ENCODE data around the gene SUSD5. TPM values are rescaled to one million over a fixed set of nuclear protein-coding genes. Genes with fewer than 3 reads are reported as not detected.
A peak's percentile ranks its signal among the peaks of the same experiment; 100 is the strongest.

The SUSD5 gene
- total RNA-seq, 1 donor from 2014 or later, result 3.1 TPM

DNA sequence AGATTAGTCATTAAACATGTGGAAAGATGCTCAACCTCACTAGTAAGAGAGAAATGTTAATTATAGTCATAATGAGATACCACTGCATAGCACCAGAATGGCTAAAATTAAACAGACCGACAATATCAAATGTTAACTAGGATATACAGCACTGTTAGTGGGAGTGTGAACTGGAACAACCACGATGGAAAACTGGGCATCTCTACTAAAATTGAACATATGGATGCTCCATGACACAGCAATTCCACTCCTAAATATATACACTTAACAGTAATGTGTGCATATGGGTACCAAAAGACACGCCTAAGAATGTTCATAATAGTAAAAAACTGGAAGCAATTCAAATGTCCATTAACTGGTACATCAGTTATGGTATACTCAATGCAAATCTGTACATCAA lies 63.3 kb downstream of the SUSD5 start:
- Histone ChIP-seq H3F3A (ENCODE audit: low read depth) (no peaks in the 10 kb centered on the region), H3K9me3 (ENCODE audit: low read depth) (no peaks in the 10 kb centered on the region), H4K20me1 (ENCODE audit: low read depth) (no peaks in the 10 kb centered on the region), H3K27ac (no peak overlapping the region), H3K36me3 (no peaks in the 10 kb centered on the region), H3K4me2 (no peak overlapping the region), H3K9ac (no peak overlapping the region), H2AFZ (replicated peaks) (no peak overlapping the region), H3K79me2 (ENCODE audit: low read depth) (no peaks in the 10 kb centered on the region), H3K4me3 (no peak overlapping the region), H3K27me3 (no peaks in the 10 kb centered on the region), H3K4me1 (no peaks in the 10 kb centered on the region)
- TF ChIP-seq EZH2 (IDR thresholded peaks at IDR 0.05) (no peak), EZH2phosphoT487 (IDR thresholded peaks at IDR 0.05) (no peak)
- TF ChIP-seq, protein P1, sequence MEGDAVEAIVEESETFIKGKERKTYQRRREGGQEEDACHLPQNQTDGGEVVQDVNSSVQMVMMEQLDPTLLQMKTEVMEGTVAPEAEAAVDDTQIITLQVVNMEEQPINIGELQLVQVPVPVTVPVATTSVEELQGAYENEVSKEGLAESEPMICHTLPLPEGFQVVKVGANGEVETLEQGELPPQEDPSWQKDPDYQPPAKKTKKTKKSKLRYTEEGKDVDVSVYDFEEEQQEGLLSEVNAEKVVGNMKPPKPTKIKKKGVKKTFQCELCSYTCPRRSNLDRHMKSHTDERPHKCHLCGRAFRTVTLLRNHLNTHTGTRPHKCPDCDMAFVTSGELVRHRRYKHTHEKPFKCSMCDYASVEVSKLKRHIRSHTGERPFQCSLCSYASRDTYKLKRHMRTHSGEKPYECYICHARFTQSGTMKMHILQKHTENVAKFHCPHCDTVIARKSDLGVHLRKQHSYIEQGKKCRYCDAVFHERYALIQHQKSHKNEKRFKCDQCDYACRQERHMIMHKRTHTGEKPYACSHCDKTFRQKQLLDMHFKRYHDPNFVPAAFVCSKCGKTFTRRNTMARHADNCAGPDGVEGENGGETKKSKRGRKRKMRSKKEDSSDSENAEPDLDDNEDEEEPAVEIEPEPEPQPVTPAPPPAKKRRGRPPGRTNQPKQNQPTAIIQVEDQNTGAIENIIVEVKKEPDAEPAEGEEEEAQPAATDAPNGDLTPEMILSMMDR (IDR thresholded peaks at IDR 0.05), result no peak
- DNase-seq (ENCODE audit: low spot score), result no peak
- H3K36me3 Mint-ChIP-seq, result no peaks in the 10 kb centered on the region
- no peak overlapping the region for H3K27ac Mint-ChIP-seq
- no peak overlapping the region for H3K4me3 Mint-ChIP-seq
- H3K27me3 Mint-ChIP-seq (ENCODE audit: insufficient read depth, low read depth), result peaks cover 5% of the 10 kb centered on the region
- H3K9me3 Mint-ChIP-seq, result no peaks in the 10 kb centered on the region
- no peaks in the 10 kb centered on the region for H3K4me1 Mint-ChIP-seq

DNA sequence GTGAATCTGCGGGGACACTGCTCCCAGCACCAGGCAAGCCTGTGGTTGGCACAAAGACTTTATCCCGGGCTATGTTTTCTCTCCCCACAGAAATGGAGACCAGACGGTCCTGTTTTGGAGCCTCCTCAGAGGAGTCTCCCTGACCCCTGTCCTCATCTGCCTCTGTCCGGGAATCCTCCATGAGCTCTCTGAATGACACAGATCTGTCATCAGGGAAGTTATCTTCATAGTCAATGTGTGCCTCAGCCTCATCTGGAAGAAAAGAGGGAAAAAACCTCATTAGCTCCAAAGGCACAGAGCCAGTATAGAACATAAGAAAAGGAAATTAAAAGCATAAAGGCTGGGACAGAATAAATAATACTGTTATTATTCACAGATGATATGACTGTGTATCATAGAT lies 64.8 kb downstream of the SUSD5 start:
- Mint-ChIP-seq H3K4me1 (no peaks in the 10 kb centered on the region), H3K27me3 (ENCODE audit: insufficient read depth, low read depth) (peaks cover 6% of the 10 kb centered on the region), H3K36me3 (no peaks in the 10 kb centered on the region), H3K27ac (peak overlapping the region; percentile 44), H3K9me3 (no peaks in the 10 kb centered on the region), H3K4me3 (no peak overlapping the region)
- H3F3A ChIP-seq (ENCODE audit: low read depth), result no peaks in the 10 kb centered on the region
- no peaks in the 10 kb centered on the region for H3K9me3 ChIP-seq (ENCODE audit: low read depth)
- no peaks in the 10 kb centered on the region for H3K36me3 ChIP-seq
- H3K9ac ChIP-seq, result no peak overlapping the region
- no peaks in the 10 kb centered on the region for H3K4me1 ChIP-seq
- DNase-seq (ENCODE audit: low spot score), result no peak
- no peaks in the 10 kb centered on the region for H3K79me2 ChIP-seq (ENCODE audit: low read depth)
- no peak overlapping the region for H3K4me2 ChIP-seq
- no peaks in the 10 kb centered on the region for H3K27me3 ChIP-seq
- H3K4me3 ChIP-seq, result no peak overlapping the region
- H3K27ac ChIP-seq, result no peak overlapping the region
- H2AFZ ChIP-seq (replicated peaks), result no peak overlapping the region
- TF ChIP-seq, protein P1 (IDR thresholded peaks at IDR 0.05), result no peak
- no peaks in the 10 kb centered on the region for H4K20me1 ChIP-seq (ENCODE audit: low read depth)

DNA sequence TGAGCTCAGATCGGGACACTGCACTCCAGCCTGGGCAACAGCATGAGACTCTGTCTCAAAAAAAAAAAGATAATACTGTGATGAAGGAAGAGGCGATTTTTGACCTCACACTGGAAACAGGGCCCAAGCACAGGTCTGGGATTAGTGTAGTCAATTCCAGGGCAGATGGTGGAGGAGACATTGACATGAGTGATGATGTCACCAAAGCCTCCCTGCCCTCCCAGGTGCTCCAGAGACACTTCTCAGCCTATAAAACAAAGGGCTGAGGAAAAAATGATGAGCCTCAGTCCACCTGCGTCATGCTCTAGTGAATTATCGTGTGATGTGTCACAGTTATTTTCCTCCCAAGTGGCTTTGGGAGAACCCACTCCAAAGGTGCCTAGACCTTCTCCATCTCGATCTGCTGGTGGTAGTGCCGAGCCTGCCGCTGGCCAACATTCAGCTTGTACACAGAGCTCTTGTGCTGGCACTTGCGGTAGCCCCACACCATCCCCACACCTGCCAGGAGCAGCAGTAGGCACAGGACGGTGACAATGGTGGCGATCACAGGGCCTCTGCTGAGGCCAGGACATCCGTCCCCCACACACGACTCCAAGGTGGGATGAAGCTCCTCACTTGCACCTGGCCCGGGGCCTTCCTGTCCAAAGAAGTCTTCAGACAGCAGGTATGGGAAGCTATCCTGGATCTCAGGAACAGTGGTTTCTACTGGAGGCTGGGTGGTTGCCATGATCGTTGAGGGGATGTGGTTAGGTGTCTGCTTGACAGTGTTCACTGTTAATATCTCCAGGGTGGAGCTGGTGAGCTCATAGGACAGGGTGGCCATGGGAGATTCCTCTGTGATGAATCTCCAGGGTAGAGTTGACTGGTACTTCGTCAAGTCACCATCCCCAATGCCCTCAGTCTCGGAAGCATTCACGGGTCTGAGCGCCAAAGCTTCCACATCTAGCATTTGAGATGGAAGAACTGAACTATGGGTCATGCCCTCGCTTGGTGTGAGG lies 65.9 kb downstream of the SUSD5 start:
- no peaks in the 10 kb centered on the region for H3K79me2 ChIP-seq (ENCODE audit: low read depth)
- H3F3A ChIP-seq (ENCODE audit: low read depth), result no peaks in the 10 kb centered on the region
- H3K4me3 ChIP-seq, result no peak overlapping the region
- no peaks in the 10 kb centered on the region for H3K9me3 ChIP-seq (ENCODE audit: low read depth)
- H3K36me3 Mint-ChIP-seq, result no peaks in the 10 kb centered on the region
- no peak for DNase-seq (ENCODE audit: low spot score)
- H3K27ac ChIP-seq, result no peak overlapping the region
- H3K27me3 Mint-ChIP-seq (ENCODE audit: insufficient read depth, low read depth), result peaks cover 7% of the 10 kb centered on the region
- no peak overlapping the region for H3K4me2 ChIP-seq
- H3K4me1 ChIP-seq, result no peaks in the 10 kb centered on the region
- H3K27me3 ChIP-seq, result no peaks in the 10 kb centered on the region
- no peak overlapping the region for H3K4me3 Mint-ChIP-seq
- TF ChIP-seq, protein P1 (IDR thresholded peaks at IDR 0.05), result no peak
- TF ChIP-seq EZH2phosphoT487 (IDR thresholded peaks at IDR 0.05) (no peak), EZH2 (IDR thresholded peaks at IDR 0.05) (no peak)
- H2AFZ ChIP-seq (replicated peaks), result no peak overlapping the region
- no peak overlapping the region for H3K27ac Mint-ChIP-seq
- H3K9ac ChIP-seq, result no peak overlapping the region
- H3K4me1 Mint-ChIP-seq, result no peaks in the 10 kb centered on the region
- H4K20me1 ChIP-seq (ENCODE audit: low read depth), result no peaks in the 10 kb centered on the region
- H3K36me3 ChIP-seq, result no peaks in the 10 kb centered on the region
- H3K9me3 Mint-ChIP-seq, result no peaks in the 10 kb centered on the region

All from neural progenitor cell (in vitro differentiated cells).